Stimulated activated CD4-positive, alpha-beta T cell treated with anti-CD3 and anti-CD28 coated beads, Interleukin-1b, Interleukin-23, amount 100 ng/mL, for 1 hour (primary cell): ENCODE results near the gene ENTPD2.
A peak's percentile ranks its signal among the peaks of the same experiment; 100 is the strongest.

Experiments
- DNase-seq, 2 donors: peaks; one replicate each; pipeline ENCODE4 v3.0.0-alpha.2; 2020; ENCODE audit warnings: low read depth in 2 of 2

The ENTPD2 gene

DNA sequence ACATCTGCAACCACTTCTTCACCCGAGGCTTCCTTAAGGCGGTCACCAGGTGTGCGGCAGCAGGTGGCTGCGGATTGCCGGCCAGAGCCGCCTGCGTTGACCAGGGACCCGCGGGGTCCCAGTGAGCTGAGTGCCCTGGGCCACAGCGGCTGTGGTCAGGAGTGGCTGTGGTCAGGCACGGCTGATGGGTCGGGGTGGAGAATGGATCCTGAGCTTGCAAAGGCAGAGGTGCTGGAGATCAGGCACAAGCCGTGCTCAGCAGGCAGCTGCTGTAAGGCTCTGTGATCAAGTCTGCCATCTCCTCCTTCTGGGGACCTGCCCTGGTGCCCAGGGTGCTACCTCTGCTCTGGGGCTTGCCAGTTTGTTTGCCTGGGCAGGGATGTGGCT, 25.5 kb upstream of the ENTPD2 start:
- DNase-seq, result no peak

DNA sequence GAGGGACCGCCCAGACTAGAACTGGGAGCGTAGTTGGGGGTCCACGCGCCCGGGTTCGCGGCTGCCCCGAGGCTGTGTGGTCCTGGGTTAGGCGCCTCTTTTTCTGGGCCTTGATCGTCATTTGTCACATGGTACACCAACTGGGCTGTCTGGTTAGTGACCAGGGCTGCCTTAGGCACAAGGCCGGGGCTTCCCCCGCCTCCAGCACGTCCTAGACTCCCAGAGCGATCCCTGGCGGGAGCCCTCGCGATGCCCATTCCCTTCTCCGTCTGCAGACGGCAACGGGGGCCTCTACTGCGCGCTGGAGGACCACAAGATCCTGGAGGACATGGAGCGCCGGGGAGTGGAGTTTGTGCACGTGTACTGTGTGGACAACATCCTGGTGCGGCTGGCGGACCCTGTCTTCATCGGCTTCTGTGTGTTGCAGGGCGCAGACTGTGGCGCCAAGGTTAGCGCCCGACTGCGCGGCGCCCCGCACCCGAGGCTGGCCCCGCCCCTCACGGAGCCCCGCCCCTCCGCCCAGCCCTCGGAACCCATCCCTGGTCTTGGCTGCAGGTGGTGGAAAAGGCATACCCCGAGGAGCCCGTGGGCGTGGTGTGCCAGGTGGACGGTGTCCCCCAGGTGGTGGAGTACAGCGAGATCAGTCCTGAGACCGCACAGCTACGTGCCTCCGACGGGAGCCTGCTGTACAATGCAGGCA, 25.0 kb upstream of the ENTPD2 start:
- DNase-seq, result no peak

DNA sequence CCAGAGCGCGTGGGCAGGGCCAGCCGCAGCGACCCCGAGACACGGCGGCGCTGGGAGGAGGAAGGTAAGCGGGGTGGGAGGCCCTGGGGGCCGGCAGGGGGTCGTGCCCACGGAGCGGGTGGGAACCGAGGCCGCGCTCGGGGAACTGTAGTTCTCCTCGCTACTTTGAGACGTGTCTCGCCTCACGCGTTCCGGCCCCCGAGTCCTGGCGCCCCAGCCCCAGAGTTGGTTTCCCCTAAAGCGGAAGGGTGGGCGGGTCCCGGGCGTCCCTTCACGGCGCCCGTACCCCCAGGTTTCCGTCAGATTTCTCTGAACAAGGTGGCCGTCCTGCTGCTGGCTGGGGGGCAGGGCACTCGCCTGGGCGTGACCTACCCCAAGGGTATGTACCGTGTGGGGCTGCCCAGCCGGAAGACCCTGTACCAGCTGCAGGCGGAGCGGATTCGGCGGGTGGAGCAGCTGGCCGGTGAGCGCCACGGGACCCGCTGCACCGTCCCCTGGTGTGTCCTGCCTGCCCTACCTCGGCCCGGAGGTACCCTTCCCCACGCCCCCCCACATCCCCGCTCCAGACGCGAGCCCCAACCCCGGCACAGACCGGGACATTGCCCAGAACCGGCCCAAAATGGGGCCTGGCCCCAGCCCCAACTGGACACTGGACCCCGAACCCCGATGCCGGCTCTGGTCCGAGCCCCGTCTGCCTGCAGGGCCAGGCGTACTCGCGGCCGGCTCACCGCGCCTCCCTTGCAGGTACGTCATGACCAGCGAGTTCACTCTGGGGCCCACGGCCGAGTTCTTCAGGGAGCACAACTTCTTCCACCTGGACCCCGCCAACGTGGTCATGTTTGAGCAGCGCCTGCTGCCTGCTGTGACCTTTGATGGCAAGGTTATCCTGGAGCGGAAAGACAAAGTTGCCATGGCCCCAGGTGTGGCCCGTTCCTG, 24.2 kb upstream of the ENTPD2 start:
- DNase-seq, result no peak

DNA sequence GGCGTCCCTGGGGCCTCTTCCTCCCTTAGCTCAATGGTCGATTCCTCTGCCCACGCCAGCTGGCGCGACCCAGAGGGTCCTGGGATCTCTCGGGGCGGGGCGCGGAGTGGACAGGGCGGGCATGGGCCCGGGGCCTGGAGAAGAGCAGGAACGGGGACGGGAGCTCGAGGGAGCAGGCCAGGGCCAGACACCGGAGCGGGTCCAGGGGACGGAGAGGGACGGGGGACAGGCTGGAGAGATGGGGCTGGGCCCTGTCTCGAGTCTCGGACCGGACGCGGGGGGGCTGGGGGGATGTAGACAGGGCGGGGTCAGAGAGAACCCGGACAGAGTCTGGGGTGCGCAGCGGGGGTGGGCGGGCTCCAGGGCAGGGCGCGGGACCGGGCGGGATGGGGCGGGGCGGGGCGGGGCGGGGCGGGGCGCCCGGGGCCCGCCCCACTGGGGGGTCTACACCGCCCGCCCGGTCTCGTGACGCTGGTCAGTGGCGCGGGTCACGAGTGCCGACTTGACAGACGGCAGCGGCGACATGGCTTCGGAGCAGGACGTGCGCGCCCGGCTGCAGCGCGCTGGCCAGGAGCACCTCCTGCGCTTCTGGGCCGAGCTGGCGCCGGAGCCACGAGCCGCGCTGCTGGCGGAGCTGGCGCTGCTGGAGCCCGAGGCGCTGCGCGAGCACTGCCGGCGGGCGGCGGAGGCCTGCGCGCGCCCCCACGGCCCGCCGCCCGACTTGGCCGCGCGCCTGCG, 23.3 kb upstream of the ENTPD2 start, which contains the start of gene UAP1L1:
UAP1L1 (plus strand) TSS at position 508 of the 738 bp plus-strand sequence; CDS start at position 524, 16 bp downstream.
- DNase-seq, result no peak

DNA sequence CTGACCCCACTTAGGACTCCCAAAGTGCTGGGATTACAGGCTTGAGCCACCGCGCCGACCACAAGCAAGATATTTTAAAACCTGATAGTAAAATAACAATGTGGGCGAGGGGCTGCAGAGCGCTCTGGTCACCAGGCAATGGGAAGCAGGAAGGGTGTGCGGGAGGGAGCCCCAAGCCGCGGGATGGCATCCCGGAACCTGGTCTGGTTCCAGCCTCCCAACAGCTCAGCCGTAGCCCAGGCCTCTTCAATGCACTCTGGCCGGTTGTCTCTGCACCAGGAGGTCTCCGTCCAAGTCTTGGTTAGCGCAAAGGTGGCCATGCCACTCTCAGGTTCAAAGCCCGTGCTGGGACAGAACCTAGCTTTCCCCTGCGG, 22.8 kb upstream of the ENTPD2 start:
- no peak for DNase-seq

DNA sequence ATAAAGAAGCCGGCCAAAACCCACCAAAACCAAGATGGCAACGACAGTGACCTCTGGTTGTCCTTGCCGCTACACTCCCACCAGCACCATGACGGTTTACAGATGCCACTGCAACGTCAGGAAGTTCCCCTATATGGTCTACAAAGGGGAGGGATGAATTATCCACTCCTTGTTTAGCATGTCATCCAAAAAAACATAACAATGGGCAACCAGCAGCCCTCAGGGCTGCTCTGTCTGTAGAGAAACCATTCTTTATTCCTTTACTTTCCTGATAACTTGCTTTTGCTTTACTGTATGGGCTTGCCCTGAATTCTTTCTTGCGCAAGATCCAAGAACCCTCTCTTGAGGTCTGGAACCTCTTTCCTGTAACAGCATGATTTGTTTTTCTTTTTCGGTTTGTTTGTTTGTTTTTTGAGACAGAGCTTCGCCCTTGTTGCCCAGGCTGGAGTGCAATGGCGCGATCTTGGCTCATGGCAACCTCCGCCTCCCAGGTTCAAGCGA, 21.5 kb upstream of the ENTPD2 start:
- DNase-seq, result no peak

DNA sequence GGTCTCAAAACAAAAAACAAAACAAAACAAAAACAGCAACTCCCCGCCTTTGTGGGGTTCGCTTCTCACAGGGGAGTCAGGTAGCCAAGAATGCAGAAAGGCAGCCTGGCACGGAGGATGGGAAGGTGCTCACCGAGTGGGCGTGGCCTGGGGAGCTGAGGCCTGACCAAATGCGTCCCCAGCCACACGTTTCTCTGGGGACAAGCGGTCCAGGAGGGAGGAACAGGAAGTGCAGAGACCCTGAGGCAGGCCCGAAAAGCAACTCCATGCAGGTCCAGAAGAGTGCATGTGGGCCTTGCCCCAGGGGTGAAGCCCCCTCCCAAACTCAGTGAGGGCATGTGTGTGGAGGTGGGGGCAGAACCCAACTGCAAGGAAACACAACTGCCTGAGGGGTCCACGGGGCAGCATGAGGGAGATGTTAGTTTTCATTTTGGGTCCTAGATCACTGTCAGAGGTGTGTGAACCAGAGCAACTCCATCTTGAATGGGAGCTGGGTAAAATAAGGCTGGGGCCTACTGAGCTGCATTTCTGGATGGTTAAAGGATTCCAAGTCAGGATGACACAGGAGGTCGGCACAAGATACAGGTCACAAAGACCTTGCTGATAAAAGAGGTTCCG, 20.9 kb upstream of the ENTPD2 start:
- no peak for DNase-seq

DNA sequence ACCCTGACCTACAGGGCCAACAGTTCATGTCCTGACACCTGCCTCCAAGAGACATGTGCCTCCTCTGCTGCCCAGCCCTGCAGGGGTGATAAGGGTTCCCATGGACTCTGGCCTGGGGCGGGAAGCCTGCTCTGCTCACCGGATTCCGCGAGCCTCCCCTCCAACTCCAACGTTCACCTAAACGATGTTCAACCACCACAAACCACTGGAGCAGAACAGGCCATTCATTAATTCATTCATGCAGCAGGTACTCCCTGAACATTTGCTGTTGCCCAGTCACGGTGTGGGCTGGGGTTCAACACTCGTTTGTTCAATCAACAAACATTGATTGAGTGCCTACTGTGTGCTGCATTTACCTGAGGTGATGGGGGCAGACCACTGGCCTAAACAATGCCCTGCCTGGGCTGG, 20.1 kb upstream of the ENTPD2 start:
- DNase-seq, result no peak

DNA sequence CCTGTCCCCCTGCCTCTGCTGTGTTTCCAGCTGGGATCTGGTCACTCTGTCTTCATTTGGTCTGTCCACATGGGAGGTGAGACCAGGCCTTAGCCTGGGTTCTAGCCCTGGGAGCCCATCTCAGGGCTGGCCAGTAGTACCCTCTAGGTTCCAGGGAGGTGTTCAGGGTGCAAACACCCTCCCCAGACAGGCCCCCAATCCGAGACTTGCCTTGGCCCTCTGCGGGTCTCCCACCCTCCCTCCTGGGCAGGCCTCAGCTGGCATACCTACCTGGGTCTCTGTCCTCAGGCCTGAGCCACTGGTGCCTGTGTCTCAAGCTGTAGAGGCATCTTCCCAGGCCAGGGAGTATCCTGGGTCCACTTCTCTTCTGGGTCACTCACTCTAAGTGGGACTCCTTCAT, 17.4 kb upstream of the ENTPD2 start:
- DNase-seq, result no peak

DNA sequence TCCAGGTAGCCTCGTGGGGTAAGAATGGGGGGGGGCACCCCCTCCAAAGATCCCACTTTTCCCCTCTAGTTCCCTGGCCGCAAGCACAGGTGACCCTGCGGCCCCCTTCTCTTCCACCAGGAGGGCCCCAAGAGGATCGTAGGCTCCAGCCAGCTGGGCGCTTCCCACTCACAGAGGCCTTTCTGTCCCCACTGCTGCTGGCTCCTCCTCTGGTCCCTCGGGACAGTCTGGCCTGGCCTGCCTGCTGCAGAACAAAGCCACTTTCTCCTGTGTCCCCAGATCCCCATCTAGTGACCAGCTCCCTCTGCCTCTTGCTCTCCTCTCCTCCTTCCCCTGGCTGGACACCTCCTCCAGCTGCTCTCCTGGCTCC, 17.0 kb upstream of the ENTPD2 start:
- no peak for DNase-seq

DNA sequence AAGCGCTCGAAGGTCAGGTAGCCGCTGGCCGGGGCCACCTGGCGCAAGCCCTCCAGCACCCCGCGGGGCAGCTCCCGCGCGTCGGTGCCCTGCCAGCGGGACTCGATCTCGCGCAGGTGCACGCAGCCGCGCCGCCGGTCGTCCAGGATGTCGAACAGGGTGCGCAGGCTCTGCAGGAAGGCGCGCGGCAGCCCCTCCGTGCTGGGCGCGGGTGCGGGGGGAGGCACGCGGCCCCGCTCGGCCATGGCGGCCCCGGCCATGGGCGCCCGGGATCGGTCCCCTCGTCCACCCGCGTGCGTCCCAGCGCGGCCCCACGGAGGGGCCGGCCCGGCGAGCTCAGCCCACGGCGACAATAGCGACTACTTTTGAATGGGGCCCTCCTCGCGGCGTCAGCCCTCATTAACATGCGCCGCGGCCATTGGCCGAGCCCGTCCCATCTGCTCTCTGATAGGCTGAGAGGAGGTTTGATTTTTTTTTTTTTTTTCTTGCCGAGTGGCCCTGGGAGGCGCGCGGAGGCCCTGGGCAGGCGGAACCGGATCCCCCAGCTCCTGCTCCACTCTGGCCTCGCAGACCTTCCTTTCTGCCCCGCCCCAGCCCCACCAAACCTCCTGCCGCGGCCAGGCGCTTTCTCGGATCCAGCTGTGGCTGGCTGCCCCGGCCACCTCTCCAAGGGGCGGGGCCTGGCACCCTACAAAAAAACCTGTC, 16.5 kb upstream of the ENTPD2 start, which contains the start of gene SAPCD2:
SAPCD2 (minus strand) TSS at position 357 of the 705 bp plus-strand sequence; CDS start at position 260, 97 bp downstream.
- peak; percentile 55 to 64 for DNase-seq

DNA sequence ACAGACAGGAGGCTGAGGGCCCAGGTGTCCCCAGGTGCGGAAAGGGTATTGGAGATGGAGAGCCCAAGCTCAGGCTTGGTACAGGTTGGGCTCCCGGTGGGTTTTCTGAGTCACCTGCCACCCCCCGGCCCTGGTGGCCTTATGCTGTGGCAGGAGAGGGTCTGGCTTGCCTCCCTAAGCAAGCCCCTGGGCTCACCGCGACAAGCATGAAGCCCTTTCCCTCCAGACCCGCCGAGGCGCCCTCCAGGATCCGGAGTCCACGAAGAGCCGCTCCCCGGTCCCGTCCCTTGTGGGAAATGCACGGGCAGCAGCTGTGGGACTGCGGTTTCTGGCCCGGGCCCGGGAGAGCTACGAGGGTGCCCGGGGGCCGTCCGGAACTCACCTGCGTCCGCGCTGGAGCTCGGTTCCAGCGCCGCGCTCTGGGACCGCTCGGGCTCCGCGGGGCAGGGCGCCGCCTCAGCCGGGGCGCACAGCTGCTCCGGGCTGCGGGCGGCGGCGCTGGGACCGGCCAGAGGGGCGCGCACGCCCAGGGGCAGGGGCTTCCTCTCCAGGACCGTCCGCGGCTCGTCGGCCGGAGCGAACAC, 15.7 kb upstream of the ENTPD2 start:
- DNase-seq, result no peak

DNA sequence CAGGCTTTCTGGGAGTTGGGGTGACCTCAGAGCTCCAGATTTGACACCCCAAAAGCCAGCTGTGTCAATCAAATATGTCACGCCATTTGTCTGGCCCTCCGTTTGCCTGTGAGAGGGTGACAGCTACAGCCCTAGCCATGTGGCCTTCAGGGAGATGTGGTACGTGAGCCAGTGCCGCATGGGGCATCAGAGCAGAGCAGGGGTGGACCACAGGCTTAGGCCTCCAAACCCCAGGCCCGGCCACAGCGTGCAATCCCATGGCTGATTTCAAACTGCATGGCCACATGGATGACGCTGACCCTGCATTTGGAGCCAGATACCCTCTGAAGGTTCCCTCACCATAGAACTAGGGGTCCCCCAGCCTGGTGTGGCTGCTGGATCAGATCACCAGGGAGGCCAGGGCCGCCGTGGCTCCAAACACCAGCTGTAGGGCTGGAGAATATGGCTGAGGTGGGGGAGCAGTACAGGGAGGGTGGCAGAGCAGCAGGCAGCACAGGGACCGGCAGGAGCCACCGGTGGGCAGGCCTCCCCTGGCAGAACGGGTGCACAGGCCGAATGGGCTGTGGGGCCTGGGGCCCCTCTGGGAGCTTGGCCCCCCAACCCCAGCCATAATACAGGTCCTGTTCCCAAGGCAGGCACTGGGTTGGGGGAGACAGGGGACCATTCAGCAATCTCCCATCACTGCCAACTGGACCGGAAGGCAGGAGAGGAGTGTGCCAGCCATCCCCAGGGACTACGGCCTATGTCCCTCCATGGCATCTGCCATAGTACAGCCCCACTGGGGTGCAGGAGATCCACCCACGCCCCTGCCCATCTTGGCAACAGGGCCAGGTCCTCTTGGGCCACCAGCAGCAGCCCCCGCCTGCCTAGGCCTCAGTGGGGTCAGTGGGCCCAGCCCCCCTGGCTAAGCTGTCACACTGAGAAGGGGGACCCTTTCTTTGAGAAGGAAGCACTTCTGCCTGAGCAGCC, 15.0 kb upstream of the ENTPD2 start:
- no peak for DNase-seq

DNA sequence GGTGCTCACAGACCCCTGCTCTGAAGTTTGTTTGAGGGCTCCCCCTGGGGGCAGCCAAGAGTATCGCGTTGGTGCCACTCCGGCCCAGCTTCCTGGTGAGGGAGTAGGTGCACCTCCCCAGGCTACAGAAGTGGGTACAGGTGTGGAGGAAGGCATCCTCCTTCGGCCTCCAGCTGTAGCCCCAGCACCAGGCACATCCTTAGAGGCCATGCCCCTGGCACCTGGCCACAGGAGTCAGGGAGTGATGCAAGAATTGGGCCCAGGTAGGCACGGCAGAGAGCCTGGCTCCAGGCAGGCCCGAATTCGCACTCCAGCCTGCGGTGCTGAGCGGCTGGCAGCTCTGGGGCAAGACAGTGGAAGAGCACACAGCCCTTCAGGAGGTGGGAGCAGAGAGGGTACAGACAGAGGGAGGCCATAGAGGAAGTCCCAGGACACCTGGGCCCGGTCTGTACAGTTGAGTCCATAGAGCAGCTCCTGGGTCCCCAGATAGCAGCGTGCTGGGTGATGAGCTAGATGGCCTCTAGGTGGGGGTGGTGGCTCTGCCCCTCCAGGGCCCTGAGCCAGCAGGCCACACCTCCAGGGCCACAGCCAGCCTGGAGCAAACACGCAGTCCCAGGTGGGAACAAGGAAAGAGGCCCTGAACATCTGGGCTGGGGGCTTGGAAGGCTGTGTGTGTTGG, 14.1 kb upstream of the ENTPD2 start:
- DNase-seq, result peak; percentile 75 to 81

DNA sequence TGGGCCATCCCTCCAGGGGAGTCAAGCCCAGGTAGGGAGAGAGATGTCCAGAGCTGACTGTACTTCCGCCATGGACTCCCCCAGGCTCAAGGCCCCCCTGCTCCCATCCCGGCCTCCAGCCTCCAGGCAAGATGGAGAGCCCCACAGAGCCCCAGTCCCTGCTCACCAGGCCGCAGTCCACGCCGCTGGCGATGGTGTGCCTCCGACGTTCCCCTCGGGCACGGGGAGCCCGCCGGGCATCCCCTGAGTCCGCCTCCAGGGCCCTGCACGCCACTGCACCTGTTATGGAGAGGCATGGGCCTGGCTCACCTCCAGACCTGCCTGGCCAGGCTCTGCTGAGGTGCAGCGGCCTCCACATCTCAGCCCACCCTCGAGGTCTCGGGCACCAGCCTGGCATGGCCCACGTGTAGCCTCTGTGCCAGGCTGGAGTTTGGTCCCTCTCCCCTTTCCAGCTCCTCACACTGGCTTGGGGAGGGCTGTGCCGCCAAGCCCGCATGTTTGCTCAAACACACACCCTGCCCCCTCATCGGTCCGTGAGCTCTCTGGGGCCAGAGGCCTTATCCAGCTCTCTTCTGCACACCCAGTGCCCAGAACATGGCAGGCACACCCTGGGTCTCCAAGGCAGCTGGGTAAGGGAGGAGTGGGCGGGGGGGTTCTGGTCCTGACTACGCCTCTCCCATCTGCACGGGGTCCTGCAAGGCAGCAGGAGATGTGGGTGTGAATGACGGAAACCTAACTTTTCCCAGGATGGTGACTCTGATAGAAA, 12.4 kb upstream of the ENTPD2 start:
- no peak for DNase-seq

DNA sequence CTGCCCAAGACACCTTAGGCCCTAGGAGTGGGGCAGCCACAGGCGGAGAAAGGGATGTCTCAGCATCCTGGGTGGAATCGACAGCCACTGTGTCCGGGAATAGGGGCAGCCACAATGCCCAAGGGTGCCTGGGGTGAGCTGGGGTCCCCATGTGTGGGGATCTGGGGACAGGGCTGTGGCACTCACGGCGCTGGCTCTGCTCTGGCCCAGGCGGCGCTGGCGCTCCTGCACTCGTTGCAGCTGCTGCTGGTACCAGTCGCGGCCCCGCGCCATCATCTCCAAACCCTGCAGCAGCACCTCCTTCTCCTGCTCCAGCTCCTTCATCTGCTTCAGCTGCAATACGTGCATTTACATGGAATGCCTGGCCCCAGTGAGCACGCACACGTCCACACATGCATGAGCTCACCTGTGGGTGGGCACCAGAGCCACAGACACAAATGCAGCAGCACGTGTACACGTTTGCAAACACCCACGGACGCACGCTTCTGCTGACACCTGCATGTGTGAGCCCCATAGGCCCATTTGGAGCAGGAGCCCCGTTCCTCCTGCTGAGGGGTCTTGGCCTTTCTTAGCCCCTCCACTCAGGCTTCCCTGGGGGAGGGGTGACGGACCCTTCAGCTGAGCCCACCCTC, 11.6 kb upstream of the ENTPD2 start:
- DNase-seq, result no peak

DNA sequence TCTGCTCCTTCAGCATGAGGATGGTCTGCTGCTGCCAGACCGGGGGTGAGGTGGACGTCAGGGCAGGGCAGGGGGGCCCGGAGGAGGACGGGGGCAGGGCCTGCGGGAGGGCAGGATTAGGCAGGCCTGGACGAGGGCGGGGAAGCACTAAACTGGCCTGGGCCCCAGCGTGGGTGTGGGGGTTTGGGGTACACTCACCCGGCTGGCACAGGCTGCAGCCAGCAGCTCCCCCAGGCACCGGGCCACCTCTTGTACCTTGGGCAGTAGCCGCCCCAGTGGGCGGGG, 11.0 kb upstream of the ENTPD2 start:
- DNase-seq, result no peak
